ENCODE measurements around the gene PLIN1.

PLIN1 gene

DNA sequence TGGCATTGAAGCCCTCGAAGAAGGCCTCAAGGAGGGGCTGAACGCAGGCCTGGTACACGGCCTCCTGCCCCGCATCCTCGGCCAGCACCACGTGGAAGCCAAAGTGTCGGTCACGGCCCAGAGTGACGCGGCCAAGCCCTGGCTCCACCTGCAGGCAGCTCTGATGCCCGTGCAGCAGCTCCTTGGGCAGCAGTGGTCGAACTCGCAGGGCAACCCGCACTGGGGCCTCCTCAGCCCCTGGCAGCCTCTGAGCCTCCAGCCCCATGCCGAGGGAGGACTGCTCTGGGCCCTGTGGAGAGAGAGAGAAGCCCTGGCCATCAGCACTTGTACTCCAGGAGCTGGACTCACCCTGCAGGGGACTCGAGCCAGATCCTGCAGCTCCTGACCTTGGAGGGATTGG lies 26.5 kb downstream of the PLIN1 start:
- DNase-seq (ENCODE audit: low read depth), result no peak

DNA sequence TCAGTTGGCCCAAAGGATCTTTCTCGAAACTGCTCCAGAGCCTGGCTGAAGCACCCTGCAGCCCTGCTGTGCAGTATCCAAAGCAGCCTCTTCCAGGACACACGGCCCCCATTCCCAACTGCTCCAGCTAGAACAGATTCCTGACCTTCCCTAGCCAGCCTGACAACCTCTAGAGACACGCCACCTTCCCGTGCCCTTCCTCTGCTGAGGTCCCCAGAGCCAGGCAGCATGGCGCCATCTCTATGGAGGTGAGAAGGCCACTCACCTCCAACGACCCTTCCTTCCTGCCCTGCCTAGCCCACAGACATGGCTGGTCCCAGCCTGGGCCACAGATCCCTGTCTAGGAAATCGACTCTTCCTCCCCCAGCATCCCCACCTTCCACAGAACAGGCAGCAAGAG lies 27.0 kb downstream of the PLIN1 start:
- no peak for DNase-seq (ENCODE audit: low read depth)

GRCh38 chr15:89649716-89650115 lies 29.5 kb downstream of the PLIN1 start:
- no peak for DNase-seq (ENCODE audit: low read depth)

GRCh38 chr15:89649013-89649625 lies 30.0 kb downstream of the PLIN1 start:
- no peak for DNase-seq (ENCODE audit: low read depth)

DNA sequence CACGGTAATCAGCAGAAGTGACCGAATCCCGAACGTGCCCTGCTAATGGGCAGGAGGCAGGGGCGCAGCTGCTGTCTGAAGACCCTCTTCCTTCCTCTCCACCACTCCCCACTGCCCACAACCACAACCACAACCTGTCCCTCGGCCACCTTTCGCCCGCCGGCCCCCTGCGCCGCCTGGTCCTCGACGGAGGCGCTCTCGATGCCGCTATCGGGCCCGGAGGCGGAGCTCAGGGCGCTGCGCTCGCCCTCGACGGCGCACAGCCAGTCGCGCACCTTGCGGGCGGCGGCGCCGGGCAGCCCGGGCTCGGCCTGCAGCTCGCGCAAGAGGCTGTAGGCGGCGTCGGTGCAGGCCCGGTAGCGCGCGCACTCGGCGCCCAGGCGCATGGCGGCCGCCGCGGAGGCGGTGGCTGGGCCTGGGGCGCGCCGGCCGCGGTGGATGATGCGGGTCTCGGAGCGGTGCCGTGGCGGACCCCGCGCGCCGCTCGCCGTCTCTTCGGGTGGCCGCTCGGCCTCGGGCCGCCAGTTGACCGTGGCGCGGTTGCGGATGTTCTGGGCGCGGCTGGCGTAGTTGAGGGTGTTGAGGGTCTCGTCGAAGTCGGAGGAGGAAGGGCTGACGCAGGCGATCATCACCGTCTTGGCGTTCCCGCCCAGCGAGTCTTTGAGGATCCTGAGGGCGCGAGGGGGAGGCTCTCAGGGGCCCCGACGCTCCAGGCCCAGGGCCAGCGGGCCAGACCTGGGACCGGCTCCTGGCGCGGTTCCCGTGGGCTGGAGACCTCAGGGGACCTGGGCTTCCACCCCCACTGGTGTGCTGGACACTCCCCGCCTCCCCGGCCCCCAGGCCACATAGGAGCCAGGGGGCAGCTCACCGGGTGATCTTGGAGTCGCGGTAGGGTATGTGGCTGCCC lies 30.8 kb downstream of the PLIN1 start:
- no peak for DNase-seq (ENCODE audit: low read depth)

- DNase-seq (ENCODE audit: low read depth), result no peak
These were observed 31.8 kb downstream of the PLIN1 start for GRCh38 chr15:89647191-89647851.

- no peak for DNase-seq (ENCODE audit: low read depth)
These were observed 32.6 kb downstream of the PLIN1 start for GRCh38 chr15:89646416-89647141.

DNA sequence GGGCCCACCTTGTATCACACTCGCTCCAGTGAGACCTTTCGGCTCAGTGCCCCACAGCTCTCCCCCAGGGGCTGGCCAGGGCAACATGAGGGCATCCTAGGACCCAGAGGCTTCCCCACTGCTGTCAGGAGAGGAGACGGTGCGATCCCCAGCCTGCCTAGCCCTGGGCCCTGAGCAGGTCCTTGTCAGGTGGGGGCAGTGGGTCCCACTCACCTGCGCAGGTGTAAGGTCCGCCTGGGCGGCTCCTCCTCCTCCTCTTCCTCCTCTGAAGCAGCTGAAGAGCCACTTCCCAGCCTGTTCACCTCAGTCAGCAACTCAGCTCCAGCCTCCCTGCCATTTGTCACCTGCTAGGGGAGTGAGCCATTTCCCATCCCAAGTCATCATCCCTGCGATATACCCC lies 33.5 kb downstream of the PLIN1 start:
- no peak for DNase-seq (ENCODE audit: low read depth)

- DNase-seq (ENCODE audit: low read depth), result no peak
These were observed 37.1 kb downstream of the PLIN1 start for GRCh38 chr15:89642106-89642505.

DNA sequence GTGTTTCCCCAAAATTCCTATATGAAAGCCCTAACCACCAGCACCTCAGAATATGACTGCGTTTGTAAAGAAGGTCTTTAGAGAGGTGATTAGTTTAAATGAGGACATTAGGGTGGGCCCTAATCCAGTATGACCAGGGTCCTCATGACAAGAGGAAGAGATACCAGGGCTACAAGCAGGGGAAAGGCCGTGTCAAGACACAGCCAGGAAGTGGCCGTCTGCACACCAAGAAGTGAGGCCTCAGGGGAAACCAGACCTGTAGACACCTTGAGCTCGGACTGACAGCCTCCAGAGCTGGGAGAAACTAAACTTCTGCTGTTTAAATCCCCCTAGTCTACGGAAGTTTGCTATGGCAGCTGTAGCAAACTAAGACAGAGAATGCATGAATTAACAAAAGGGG lies 38.1 kb downstream of the PLIN1 start:
- DNase-seq (ENCODE audit: low read depth), result no peak

DNA sequence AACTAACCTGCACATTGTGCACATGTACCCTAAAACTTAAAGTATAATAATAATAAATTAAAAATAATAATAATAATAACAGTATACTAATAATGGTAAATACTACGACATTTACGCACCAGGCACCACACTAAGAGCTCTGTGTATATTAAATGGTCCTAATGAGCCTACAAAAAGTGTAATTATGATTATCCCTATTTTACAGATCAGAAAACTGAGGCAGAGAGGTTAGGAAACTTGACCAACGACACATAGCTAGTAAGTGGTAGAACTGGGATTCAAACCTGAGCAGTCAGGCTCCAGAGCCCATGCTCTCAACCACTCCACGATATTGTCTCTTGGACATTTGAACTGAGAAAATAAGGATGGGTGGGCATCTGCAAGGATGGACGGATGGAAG lies 38.9 kb downstream of the PLIN1 start:
- DNase-seq (ENCODE audit: low read depth), result no peak

GRCh38 chr15:89633585-89633984 lies 45.6 kb downstream of the PLIN1 start:
- DNase-seq (ENCODE audit: low read depth), result no peak

- no peak for DNase-seq (ENCODE audit: low read depth)
These were observed 46.4 kb downstream of the PLIN1 start for GRCh38 chr15:89632563-89633430.

DNA sequence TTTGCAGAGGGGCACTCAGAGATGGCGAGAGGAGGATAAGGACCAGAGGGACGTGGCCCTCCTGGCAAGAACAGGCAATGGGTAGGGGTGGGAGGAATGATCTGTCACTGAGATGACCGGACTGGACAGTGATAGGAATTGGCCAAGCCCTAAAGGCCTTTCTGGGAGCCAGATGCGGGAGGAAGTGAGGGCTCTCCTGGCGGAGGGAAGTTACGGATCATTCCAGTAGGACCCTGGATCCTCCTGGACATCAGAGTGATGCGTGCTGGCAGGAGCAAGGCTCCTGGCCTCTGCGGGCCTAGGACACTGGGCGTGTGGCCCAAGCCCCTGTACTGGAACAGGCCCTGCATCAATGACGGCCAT lies 47.3 kb downstream of the PLIN1 start:
- DNase-seq (ENCODE audit: low read depth), result no peak

DNA sequence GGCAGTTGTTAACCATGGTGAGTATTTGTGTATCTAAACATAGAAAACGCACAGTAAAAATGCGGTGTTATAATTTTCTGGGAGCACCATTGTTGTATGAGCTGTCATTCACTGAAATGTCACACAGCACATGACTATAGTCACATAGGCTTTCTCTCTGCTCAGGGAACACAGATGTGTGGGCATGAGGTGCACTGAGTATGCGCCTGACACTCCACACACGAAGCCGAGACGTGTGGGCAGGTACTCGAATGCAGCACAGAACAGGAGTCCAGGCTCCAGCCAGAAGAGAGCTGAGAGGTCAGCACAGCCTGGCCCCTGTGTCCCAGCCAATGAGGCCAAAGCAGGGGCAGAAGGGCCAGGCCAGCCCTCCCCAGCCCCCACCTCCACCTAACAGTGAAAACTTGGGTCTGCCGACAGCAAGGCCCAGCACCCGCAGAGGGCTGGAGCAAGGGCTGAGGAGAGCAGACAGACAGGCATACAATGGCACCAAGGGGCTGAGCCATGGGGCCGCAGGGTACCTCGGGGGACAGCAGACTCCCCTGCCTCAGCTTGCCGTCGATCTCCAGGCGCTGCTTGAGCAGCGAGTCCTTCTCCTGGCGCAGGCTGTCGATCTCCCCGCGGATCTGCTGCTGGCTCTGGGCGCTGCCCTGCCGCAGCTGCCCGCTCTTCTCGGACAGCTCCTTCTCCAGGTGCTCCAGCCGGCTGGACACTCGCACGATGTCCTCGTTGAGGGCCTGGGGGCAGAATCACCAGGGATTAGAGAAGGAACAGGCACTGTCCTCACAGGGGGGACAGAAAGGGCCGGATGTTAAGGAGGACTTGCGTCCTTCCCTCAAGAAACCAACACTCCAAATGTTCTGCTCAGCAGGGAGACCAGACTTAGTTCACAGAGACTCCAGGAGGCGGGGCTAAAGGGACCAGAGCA lies 47.9 kb downstream of the PLIN1 start:
- DNase-seq (ENCODE audit: low read depth), result no peak

DNA sequence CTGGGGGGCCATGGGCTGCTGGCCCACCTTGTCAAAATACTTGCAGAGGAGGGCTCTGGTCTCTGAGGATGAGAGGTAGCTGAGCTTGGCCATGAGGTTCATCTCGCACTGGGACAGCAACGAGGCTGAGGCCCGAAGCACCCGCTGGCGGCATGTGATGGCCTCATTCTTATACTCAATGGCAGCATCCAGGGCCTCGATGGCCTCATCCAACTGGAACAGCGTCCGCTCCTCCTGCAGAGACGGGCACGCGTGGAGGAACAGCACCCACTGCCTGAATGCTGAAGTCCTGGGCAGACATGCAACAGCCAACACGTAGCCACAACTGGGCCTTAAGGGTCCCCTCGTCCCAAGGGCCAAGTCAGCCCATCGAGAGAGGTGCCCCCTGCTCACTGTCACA lies 48.9 kb downstream of the PLIN1 start:
- no peak for DNase-seq (ENCODE audit: low read depth)

DNA sequence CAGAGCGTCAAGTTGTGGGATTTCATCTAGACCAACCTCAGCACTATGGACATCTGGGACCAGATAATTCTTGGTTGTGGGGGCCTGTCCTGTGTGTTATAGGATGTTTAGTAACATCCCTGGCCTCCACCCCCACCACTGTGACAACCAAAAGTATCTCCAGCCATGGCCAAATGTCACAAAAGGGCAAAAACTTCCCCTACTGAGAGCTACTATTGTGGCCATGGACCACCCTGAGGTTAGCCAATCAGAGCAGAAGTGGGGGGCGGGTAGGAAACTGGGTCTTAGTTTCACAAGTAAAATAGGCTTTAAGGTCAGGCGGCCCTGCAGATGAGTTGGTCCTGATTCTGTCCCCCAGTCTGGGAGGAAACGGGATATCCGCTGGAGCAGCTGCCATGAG lies 49.3 kb downstream of the PLIN1 start:
- no peak for DNase-seq (ENCODE audit: low read depth)

DNA sequence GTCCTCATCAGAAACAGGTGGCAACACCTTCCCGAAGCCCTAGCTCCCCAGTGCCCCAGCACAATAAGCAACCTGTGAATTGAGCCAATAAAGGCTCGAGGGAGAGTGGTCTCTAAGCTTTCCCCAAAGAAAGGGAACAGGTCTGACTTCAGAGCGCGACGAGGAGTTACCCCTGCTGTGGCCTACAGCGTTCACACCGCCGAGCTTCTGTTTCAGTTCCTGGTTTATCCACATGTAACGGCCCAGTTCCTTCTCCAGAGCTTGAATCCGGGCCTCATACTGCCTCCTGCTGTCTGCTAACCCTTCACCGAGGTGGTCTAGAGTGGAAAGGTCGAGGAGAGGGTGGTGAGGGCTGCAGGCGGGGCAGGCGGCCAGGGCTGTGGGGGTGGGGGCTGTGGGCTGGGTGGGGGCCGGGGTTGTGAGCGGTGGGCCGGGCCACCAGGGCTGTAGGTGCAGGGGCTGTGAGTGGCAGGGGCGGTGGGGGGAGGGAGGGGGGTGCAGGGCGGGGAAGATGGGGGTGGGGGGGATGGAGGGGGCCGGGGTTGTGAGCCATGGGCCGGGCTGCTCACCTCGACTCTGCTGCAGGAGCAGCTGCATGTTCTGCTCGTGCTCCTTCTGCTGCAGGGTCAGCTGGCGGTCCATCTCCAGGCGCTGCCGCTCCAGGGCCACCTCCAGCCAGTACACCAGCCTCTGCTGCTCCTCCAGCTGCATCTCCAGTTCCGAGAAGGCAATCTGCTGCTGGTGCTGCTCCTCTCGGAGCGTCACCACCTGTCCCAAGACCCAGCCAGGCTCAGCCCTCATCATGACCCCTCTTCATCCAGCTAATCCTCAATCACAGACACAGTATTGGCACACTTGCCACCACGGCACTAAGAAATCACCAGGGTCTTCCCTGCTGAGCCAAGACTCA lies 50.1 kb downstream of the PLIN1 start:
- no peak for DNase-seq (ENCODE audit: low read depth)

- DNase-seq (ENCODE audit: low read depth), result no peak
These were observed 50.9 kb downstream of the PLIN1 start for GRCh38 chr15:89628301-89628700.

All from non-pigmented ciliary epithelial cell (primary cell).